OCI-LY7 (cell line): Measurements from ENCODE around the gene ENTPD1. TPM values are rescaled to one million over a fixed set of nuclear protein-coding genes. Genes with fewer than 3 reads are reported as not detected.

Experiments used
- BruUV-seq: library from RNA; stranded (reverse); fragments of 400-500 nt; replicated peaks from 2 replicates; lab custom pipeline; 2021; lab: Mats Ljungman, UMichigan
- CTCF ChIA-PET: fragments of 300-600 bp; sonication (Branson Sonifier 250); formaldehyde crosslinking; loops from one replicate; lab custom pipeline; 2022; ENCODE audit warnings: antibody characterized with exemption; ENCODE audit not compliant: unreplicated experiment; lab: Charles Lee
- POLR2A ChIA-PET: fragments of 300-600 bp; sonication (Branson Sonifier 250); formaldehyde crosslinking; loops from one replicate; lab custom pipeline; 2022; ENCODE audit warnings: antibody characterized with exemption; lab: Charles Lee
- DNase-seq: peaks from one replicate; pipeline ENCODE4 v3.0.0-alpha.2; 2015; ENCODE audit warnings: low spot score
- H2AFZ ChIP-seq: fragments of 200-600 bp; sonication (generic), shearing (Covaris generic); 2 replicates; pipeline ENCODE4 v1.6.1; 2014; ENCODE audit warnings: mild to moderate bottlenecking, antibody characterized with exemption, low read length, moderate library complexity
- H3K27ac ChIP-seq: fragments of 200-600 bp; sonication (generic); 2 replicates; pipeline ENCODE4 v1.5.1; 2014; ENCODE audit warnings: mixed run types, low read depth, mild to moderate bottlenecking, moderate library complexity, low read length, inconsistent platforms; ENCODE audit not compliant: poor library complexity, severe bottlenecking
- H3K36me3 ChIP-seq: fragments of 200-600 bp; sonication (generic); 2 replicates; pipeline ENCODE4 v1.6.1; 2014; ENCODE audit warnings: mild to moderate bottlenecking, antibody characterized with exemption, low read length, moderate library complexity, mixed read lengths; ENCODE audit not compliant: insufficient read depth
- H3K4me1 ChIP-seq: fragments of 200-600 bp; sonication (generic); 2 replicates; pipeline ENCODE4 v1.5.1; 2014; ENCODE audit warnings: mild to moderate bottlenecking, low read length; ENCODE audit not compliant: insufficient read depth, poor library complexity, severe bottlenecking
- H3K4me2 ChIP-seq: fragments of 200-600 bp; sonication (generic); 2 replicates; pipeline ENCODE4 v1.6.1; 2014; ENCODE audit warnings: mild to moderate bottlenecking, low read length
- H3K4me3 ChIP-seq: fragments of 200-600 bp; sonication (generic); 2 replicates; pipeline ENCODE4 v1.5.1; 2014; ENCODE audit warnings: mild to moderate bottlenecking, low read depth, low read length; ENCODE audit not compliant: poor library complexity, severe bottlenecking
- H3K79me2 ChIP-seq: fragments of 200-600 bp; sonication (generic); 2 replicates; pipeline ENCODE4 v1.6.1; 2016; ENCODE audit warnings: low read depth, mild to moderate bottlenecking, low read length, moderate library complexity, mixed read lengths; ENCODE audit not compliant: insufficient read depth
- H3K9me2 ChIP-seq: fragments of 200-600 bp; sonication (generic); 2 replicates; pipeline ENCODE4 v1.6.1; 2016; ENCODE audit warnings: mild to moderate bottlenecking, low read length, mixed read lengths; ENCODE audit not compliant: insufficient read depth
- H3K9me3 ChIP-seq: fragments of 200-600 bp; sonication (generic); 2 replicates; pipeline ENCODE4 v1.6.1; 2014; ENCODE audit warnings: mild to moderate bottlenecking, mixed run types, low read length, mixed read lengths
- H4K20me1 ChIP-seq: fragments of 200-600 bp; sonication (generic); 2 replicates; pipeline ENCODE4 v1.6.1; 2014; ENCODE audit warnings: mild to moderate bottlenecking, antibody characterized with exemption, low read length, moderate library complexity, mixed read lengths; ENCODE audit not compliant: insufficient read depth
- CTCF ChIP-seq: fragments of 200-600 bp; sonication (generic); conservative IDR thresholded peaks from 2 replicates; pipeline ENCODE4 v1.5.1; 2014; ENCODE audit warnings: mild to moderate bottlenecking, antibody characterized with exemption, low read length, moderate library complexity, mixed read lengths
- EZH2phosphoT487 ChIP-seq: fragments of 200-600 bp; sonication (generic); IDR thresholded peaks from 2 replicates; pipeline ENCODE4 v1.6.1; 2018; ENCODE audit warnings: low read depth, borderline replicate concordance, mild to moderate bottlenecking, mixed run types, antibody characterized with exemption, low read length, moderate library complexity, mixed read lengths
- intact Hi-C: fragments of 100-400 bp; cut with micrococcal nuclease; formaldehyde crosslinking; loops from one replicate; pipeline ENCODE4 v1.10.0; 2022; ENCODE audit not compliant: unreplicated experiment
- total RNA-seq, 2 experiments: library from RNA; depleted of rRNA in 1 of 2; stranded (reverse); fragments of >200 nt in 1 of 2; shearing (Covaris generic) in 1 of 2; gene quantifications; 2 replicates each; pipeline ENCODE4 v1.2.3, GENCODE V29; 2014 to 2022

Gene ENTPD1
- total RNA-seq, 2 experiments from 2014 or later: 5.1 to 6.7 TPM

- H3K79me2 ChIP-seq: no peaks in the 10 kb centered on the region
- DNase-seq: no peak
- ChIA-PET CTCF (no interaction called here), POLR2A (interaction anchor here (0.6 to 1.1 kb wide), 4 partner anchors 23 to 256 kb away, joined by 3 to 5 read pairs (median 3); no protein-coding TSS in a partner anchor)
- intact Hi-C loops: loop anchor here (10.0 kb wide), 2 partner anchors 454 to 486 kb away; no protein-coding TSS in a partner anchor
- BruUV-seq: no TSS peak
- no peak overlapping the region for H3K27ac ChIP-seq
- no peak for TF ChIP-seq CTCF
- TF ChIP-seq EZH2phosphoT487: no peak
- peaks cover 13% of the 10 kb centered on the region for H3K4me1 ChIP-seq
- H3K36me3 ChIP-seq: no peaks in the 10 kb centered on the region
- no peaks in the 10 kb centered on the region for H3K9me3 ChIP-seq
- no peak overlapping the region for H2AFZ ChIP-seq
- H3K9me2 ChIP-seq: no peaks in the 10 kb centered on the region
- H3K4me2 ChIP-seq: no peak overlapping the region
- H3K4me3 ChIP-seq: no peak overlapping the region
- H4K20me1 ChIP-seq: no peaks in the 10 kb centered on the region
Observed at GRCh38 chr10:95860166-95860940, 104.4 kb downstream of the ENTPD1 start.

GRCh38 chr10:95861386-95861785, 105.4 kb downstream of the ENTPD1 start:
- CTCF ChIA-PET: no interaction called here
- BruUV-seq: no TSS peak
- DNase-seq: no peak
- H3K9me3 ChIP-seq: no peaks in the 10 kb centered on the region
- H3K4me1 ChIP-seq: peaks cover 16% of the 10 kb centered on the region
- H3K4me2 ChIP-seq: no peak overlapping the region
- no peak overlapping the region for H2AFZ ChIP-seq
- no peaks in the 10 kb centered on the region for H3K9me2 ChIP-seq
- no peak overlapping the region for H3K27ac ChIP-seq
- no peaks in the 10 kb centered on the region for H3K79me2 ChIP-seq
- intact Hi-C loops: loop anchor here (10.0 kb wide), 2 partner anchors 453 to 487 kb away; no protein-coding TSS in a partner anchor
- H3K4me3 ChIP-seq: no peak overlapping the region
- TF ChIP-seq EZH2phosphoT487 (no peak), CTCF (no peak)
- H3K36me3 ChIP-seq: no peaks in the 10 kb centered on the region
- no peaks in the 10 kb centered on the region for H4K20me1 ChIP-seq
- POLR2A ChIA-PET: interaction anchor here (0.8 to 1.3 kb wide), 3 partner anchors 12 to 257 kb away, joined by 3 read pairs; no protein-coding TSS in a partner anchor
